ENCODE results near the gene PSMD5.
A peak's percentile ranks its signal among the peaks of the same experiment; 100 is the strongest.

The PSMD5 gene

GRCh38 chr9:120842685-120843485 lies at the start of gene PSMD5:
TSS of gene PSMD5 (minus strand) at chr9:120842922. CDS start at chr9:120842909, 13 bp downstream.
- TF ChIP-seq CTCF (IDR thresholded peaks at IDR 0.05; ENCODE audit: insufficient read depth, low read depth, low read length, missing control alignments) = no peak
- peak; percentile 97 for DNase-seq (ENCODE audit: low read depth)
- peak within 1 kb of the TSS; percentile 69 for H3K4me3 ChIP-seq (ENCODE audit: low read depth, low read length)

DNA sequence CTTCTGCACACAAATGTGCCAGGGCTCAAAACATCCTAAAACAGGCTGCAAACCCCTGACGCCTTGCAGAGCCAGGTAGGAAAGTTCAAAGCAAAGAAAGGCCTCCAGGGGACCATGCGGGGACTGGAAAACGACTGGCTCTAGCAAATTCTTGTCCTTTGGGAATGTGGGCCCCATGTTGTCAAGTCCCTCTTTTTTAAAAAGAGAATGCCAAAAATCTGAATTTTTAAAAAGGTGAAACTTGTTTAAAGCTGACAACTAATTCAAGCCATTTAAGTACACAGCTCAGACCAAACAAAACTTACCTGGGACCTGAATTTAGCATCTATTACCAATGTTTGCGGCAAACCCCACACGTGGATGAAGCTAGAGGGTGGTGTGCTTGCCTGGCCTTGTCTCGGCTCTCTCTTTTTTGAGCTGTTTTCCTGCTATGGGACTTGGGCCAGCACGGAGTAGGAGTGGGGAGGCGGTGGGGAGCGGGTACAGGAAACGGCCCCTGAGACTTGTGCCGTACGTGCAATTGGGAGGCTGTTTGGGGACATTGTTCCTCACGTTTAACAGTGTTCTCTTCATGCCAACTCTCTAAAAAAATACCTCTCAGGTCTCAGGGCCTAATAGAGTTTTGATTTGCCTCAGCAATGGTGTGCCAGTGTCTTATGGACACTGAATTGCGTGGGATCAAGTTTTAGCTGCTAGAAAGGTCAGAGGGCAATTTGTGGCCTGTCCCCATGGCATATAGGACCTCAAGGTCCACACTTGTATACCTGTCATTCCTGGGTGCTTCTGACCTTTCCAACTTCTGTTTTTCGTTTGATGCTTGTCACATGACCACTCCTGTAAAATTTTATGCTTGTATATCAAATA lies 49.4 kb upstream of the PSMD5 start:
- peak overlapping the region; percentile 3 for H3K4me3 ChIP-seq (ENCODE audit: low read depth, low read length)
- DNase-seq (ENCODE audit: low read depth) = peak; percentile 72
- TF ChIP-seq CTCF (IDR thresholded peaks at IDR 0.05; ENCODE audit: insufficient read depth, low read depth, low read length, missing control alignments) = no peak

DNA sequence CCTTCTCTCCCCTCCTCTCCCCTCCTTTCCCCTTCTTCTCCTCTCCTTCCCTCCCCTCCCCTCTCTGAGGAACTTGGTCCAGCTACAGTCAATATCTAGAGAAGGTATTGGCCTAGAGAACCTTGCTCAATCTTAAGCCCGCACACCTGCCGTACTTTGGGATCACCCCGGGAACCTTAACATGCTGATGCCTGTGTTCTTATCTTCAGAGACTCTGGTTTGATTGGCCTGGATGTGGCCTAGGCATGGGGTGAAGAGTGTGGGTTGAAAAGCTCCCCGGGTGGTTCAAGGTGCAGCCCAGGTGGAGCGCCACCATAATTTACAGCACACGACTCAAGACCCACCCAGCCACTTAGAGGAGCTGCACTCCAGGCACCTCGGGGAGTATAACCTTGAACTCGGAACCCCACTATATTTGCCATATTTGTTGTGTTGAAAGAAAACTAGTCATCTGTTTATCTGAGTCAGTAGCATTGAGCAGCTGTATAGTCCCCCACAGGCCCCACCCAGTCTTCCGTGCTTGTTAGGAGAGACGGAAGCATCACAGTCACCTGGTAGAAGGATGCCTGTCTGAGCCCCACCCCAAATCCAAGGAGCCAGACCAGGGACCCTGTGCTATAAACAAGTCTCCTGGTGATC lies 48.6 kb upstream of the PSMD5 start:
- TF ChIP-seq CTCF (IDR thresholded peaks at IDR 0.05; ENCODE audit: insufficient read depth, low read depth, low read length, missing control alignments) = no peak
- no peak for DNase-seq (ENCODE audit: low read depth)

GRCh38 chr9:120890320-120891244 lies 47.9 kb upstream of the PSMD5 start:
- TF ChIP-seq CTCF (IDR thresholded peaks at IDR 0.05; ENCODE audit: insufficient read depth, low read depth, low read length, missing control alignments) = no peak
- DNase-seq (ENCODE audit: low read depth) = no peak
- H3K4me3 ChIP-seq (ENCODE audit: low read depth, low read length) = no peak overlapping the region

More for the DNA sequence above, 48.6 kb upstream of the PSMD5 start:
- peak overlapping the region; percentile 3 for H3K4me3 ChIP-seq (ENCODE audit: low read depth, low read length)

- TF ChIP-seq CTCF (IDR thresholded peaks at IDR 0.05; ENCODE audit: insufficient read depth, low read depth, low read length, missing control alignments) = no peak
- no peak for DNase-seq (ENCODE audit: low read depth)
- no peak overlapping the region for H3K4me3 ChIP-seq (ENCODE audit: low read depth, low read length)
These were observed 47.0 kb upstream of the PSMD5 start for GRCh38 chr9:120889606-120890271.
